Activated CD8-positive, alpha-beta T cell treated with anti-CD3 and anti-CD28 coated beads, Interleukin-2, amount 10 ng/mL, durations not matched to agents 7 days and 5 days (primary cell): Measurements from ENCODE around the gene DOC2B. TPM values are rescaled to one million over a fixed set of nuclear protein-coding genes. Genes with fewer than 3 reads are reported as not detected.

Experiments
- ATAC-seq: fragments of 150-1000 bp; cut with Tn5 transposase; one replicate; pipeline ENCODE4 v1.10.0; 2021; ENCODE audit warnings: moderate library complexity
- CTCF ChIA-PET: fragments of 350-600 bp; sonication (Branson Sonifier 250); formaldehyde crosslinking; loops from one replicate; lab custom pipeline; 2021; ENCODE audit warnings: antibody characterized with exemption; lab: Charles Lee
- POLR2A ChIA-PET: fragments of 350-600 bp; sonication (Branson Sonifier 250); formaldehyde crosslinking; loops from one replicate; lab custom pipeline; 2021; ENCODE audit warnings: antibody characterized with exemption; lab: Charles Lee
- DNase-seq: peaks from one replicate; pipeline ENCODE4 v3.0.0-alpha.2; 2020
- H3K27ac Mint-ChIP-seq: one replicate; pipeline ENCODE4 v1.8.0; 2021; ENCODE audit warnings: mild to moderate bottlenecking, mixed read lengths
- H3K27me3 Mint-ChIP-seq: one replicate; pipeline ENCODE4 v1.8.0; 2021; ENCODE audit warnings: low read depth, mixed read lengths
- H3K36me3 Mint-ChIP-seq: one replicate; pipeline ENCODE4 v1.8.0; 2021; ENCODE audit warnings: low read depth, mixed read lengths
- H3K4me1 Mint-ChIP-seq: one replicate; pipeline ENCODE4 v1.8.0; 2021; ENCODE audit warnings: low read depth, mixed read lengths
- H3K4me3 Mint-ChIP-seq: one replicate; pipeline ENCODE4 v1.8.0; 2021; ENCODE audit warnings: mild to moderate bottlenecking, mixed read lengths
- H3K9me3 Mint-ChIP-seq: one replicate; pipeline ENCODE4 v1.8.0; 2022; ENCODE audit warnings: mixed read lengths; ENCODE audit not compliant: insufficient read depth
- total RNA-seq, 2 experiments: library from RNA; stranded (reverse); gene quantifications; one replicate each; pipeline ENCODE4 v1.2.3, GENCODE V29; 2021

DOC2B gene
- total RNA-seq, 2 experiments from 2014 or later: not detected

GRCh38 chr17:152860-153420 lies 28.5 kb downstream of the DOC2B start:
- POLR2A ChIA-PET: interaction anchor here (0.9 kb wide), 1 partner anchor 23 kb away, joined by 3 read pairs; no protein-coding TSS in a partner anchor
- Mint-ChIP-seq H3K27ac (no peak overlapping the region), H3K4me3 (no peak overlapping the region), H3K4me1 (no peaks in the 10 kb centered on the region), H3K9me3 (no peaks in the 10 kb centered on the region), H3K27me3 (no peaks in the 10 kb centered on the region), H3K36me3 (no peaks in the 10 kb centered on the region)
- ATAC-seq (no peak), DNase-seq (no peak)
- CTCF ChIA-PET: no interaction called here

GRCh38 chr17:151886-152859 lies 29.3 kb downstream of the DOC2B start:
- Mint-ChIP-seq H3K27me3 (no peaks in the 10 kb centered on the region), H3K36me3 (no peaks in the 10 kb centered on the region), H3K27ac (no peak overlapping the region), H3K4me1 (no peaks in the 10 kb centered on the region), H3K9me3 (no peaks in the 10 kb centered on the region), H3K4me3 (no peak overlapping the region)
- ChIA-PET CTCF (no interaction called here), POLR2A (interaction anchor here (0.9 kb wide), 1 partner anchor 23 kb away, joined by 3 read pairs; no protein-coding TSS in a partner anchor)
- DNase-seq: no peak
- ATAC-seq: no peak

GRCh38 chr17:151004-151403 lies 30.4 kb downstream of the DOC2B start:
- Mint-ChIP-seq H3K27ac (no peak overlapping the region), H3K4me1 (no peaks in the 10 kb centered on the region), H3K27me3 (no peaks in the 10 kb centered on the region), H3K36me3 (no peaks in the 10 kb centered on the region), H3K9me3 (no peaks in the 10 kb centered on the region), H3K4me3 (no peak overlapping the region)
- DNase-seq: no peak
- POLR2A ChIA-PET: no interaction called here
- no peak for ATAC-seq
- CTCF ChIA-PET: no interaction called here

DNA sequence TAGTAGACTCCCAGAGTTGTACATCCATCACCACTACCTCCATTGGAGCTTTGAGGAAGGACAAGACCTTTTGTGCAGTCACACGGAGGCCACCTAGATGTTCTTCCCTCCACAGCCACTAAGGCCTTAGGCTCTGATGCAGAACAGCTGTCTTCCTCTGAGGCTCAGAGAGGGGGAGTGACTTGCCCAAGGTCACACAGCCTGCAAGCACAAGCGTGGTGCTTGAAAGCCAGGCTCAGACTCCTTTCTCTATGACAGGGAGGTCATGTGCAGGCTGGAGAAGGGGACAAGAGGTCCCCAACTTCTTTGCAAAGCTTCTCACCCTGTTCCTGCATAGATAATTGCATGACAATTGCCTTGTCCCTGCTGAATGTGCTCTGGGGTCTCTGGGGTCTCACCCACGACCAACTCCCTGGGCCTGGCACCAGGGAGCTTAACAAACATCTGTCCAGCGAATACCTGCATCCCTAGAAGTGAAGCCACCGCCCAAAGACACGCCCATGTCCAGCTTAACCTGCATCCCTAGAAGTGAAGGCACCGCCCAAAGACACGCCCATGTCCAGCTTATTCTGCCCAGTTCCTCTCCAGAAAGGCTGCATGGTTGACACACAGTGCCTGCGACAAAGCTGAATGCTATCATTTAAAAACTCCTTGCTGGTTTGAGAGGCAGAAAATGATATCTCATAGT lies 31.4 kb downstream of the DOC2B start:
- no peak for DNase-seq
- no peaks in the 10 kb centered on the region for H3K27me3 Mint-ChIP-seq
- POLR2A ChIA-PET: interaction anchor here (0.6 kb wide), 1 partner anchor 592 kb away, joined by 3 read pairs; no protein-coding TSS in a partner anchor
- no peak overlapping the region for H3K27ac Mint-ChIP-seq
- no peak overlapping the region for H3K4me3 Mint-ChIP-seq
- no peaks in the 10 kb centered on the region for H3K36me3 Mint-ChIP-seq
- H3K9me3 Mint-ChIP-seq: no peaks in the 10 kb centered on the region
- no peak for ATAC-seq
- CTCF ChIA-PET: interaction anchor here (1.6 kb wide), 1 partner anchor 831 kb away, joined by 4 read pairs; no protein-coding TSS in a partner anchor
- H3K4me1 Mint-ChIP-seq: no peaks in the 10 kb centered on the region

DNA sequence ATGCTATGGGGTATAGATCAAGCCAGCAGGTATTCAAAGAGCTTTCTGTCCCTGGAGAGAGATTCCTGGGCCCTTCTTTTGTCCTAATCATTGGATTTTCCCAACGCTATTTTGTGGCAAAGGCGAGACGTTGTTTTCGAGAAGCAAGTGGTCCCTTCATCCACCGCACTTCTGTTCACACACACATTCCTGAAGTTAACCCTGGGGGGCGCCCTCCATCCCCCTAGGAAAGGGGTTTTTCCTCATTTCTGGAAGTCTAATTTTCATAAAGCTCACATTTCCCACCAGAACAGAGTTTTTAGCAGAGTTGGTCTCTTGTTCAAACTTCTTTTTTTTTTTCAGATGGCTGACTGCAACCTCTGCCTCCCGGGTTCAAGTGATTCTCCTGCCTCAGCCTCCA lies 32.2 kb downstream of the DOC2B start:
- H3K27ac Mint-ChIP-seq: no peak overlapping the region
- DNase-seq (no peak), ATAC-seq (no peak)
- no peaks in the 10 kb centered on the region for H3K36me3 Mint-ChIP-seq
- H3K4me3 Mint-ChIP-seq: no peak overlapping the region
- no peaks in the 10 kb centered on the region for H3K27me3 Mint-ChIP-seq
- ChIA-PET POLR2A (interaction anchor here (0.6 kb wide), 1 partner anchor 593 kb away, joined by 3 read pairs; no protein-coding TSS in a partner anchor), CTCF (interaction anchor here (1.6 kb wide), 1 partner anchor 832 kb away, joined by 4 read pairs; no protein-coding TSS in a partner anchor)
- H3K4me1 Mint-ChIP-seq: no peaks in the 10 kb centered on the region
- no peaks in the 10 kb centered on the region for H3K9me3 Mint-ChIP-seq

GRCh38 chr17:148757-149156 lies 32.7 kb downstream of the DOC2B start:
- no peak for DNase-seq
- CTCF ChIA-PET: interaction anchor here (1.6 kb wide), 1 partner anchor 832 kb away, joined by 4 read pairs; no protein-coding TSS in a partner anchor
- Mint-ChIP-seq H3K4me1 (no peaks in the 10 kb centered on the region), H3K27me3 (no peaks in the 10 kb centered on the region), H3K9me3 (no peaks in the 10 kb centered on the region), H3K36me3 (no peaks in the 10 kb centered on the region), H3K27ac (no peak overlapping the region), H3K4me3 (no peak overlapping the region)
- POLR2A ChIA-PET: no interaction called here
- no peak for ATAC-seq

DNA sequence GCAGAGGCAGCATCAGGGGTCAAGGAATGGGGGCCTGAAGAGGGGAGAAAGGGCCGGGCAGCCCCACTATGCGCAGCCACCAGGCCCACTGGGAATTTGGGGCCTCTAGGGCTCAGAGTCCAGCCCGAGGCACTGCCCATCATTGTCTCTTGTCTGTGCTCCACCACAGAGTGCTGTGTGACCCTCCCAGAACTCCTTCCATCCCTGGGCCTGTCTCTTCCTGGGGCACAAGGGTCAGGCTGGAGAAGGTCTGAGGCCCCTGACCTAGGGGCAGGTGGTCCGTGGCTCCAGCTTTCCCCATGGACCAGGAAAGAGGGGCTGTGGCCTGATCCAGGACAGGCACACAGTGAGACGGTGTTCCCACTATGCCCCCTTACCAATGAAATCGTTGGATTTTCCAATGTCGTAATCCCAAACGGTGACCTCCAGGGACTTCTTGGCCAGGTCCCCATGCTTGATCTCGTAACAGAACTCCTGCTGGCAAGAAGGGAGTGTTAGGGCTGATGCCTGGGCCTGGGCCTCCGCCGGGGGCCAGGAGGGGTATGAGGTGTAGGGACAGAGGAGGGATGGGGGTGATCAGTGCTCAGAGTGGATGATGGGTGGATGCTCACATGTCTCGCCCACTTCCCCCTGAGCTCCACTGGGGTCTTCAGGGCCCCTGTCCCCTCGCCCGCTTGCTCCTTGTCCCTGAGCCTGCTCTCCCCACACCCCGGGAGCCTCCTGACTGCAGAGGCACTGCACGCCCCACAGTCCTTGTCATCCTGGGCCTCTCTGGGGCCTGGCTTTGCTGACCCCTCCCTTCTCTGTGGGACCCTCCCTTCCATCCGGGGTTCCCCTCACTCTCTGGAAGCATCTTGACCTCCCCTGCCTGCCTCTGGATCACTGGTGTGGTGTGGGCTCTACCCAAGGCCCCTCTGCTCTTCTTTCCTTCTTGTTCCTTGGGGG lies 33.4 kb downstream of the DOC2B start:
- Mint-ChIP-seq H3K27ac (no peak overlapping the region), H3K4me1 (no peaks in the 10 kb centered on the region), H3K36me3 (no peaks in the 10 kb centered on the region), H3K9me3 (no peaks in the 10 kb centered on the region), H3K4me3 (no peak overlapping the region), H3K27me3 (no peaks in the 10 kb centered on the region)
- DNase-seq (no peak), ATAC-seq (no peak)
- ChIA-PET CTCF (no interaction called here), POLR2A (no interaction called here)

- ChIA-PET POLR2A (no interaction called here), CTCF (no interaction called here)
- Mint-ChIP-seq H3K9me3 (no peaks in the 10 kb centered on the region), H3K36me3 (no peaks in the 10 kb centered on the region), H3K27me3 (peaks cover 1% of the 10 kb centered on the region), H3K4me1 (no peaks in the 10 kb centered on the region), H3K27ac (no peak overlapping the region), H3K4me3 (no peak overlapping the region)
- ATAC-seq (no peak), DNase-seq (no peak)
Measured at GRCh38 chr17:146983-147761, 34.3 kb downstream of the DOC2B start.

- H3K27me3 Mint-ChIP-seq: peaks cover 2% of the 10 kb centered on the region
- no peaks in the 10 kb centered on the region for H3K4me1 Mint-ChIP-seq
- no peak overlapping the region for H3K27ac Mint-ChIP-seq
- DNase-seq (no peak), ATAC-seq (no peak)
- no peaks in the 10 kb centered on the region for H3K36me3 Mint-ChIP-seq
- ChIA-PET POLR2A (no interaction called here), CTCF (no interaction called here)
- H3K9me3 Mint-ChIP-seq: no peaks in the 10 kb centered on the region
- no peak overlapping the region for H3K4me3 Mint-ChIP-seq
Measured at GRCh38 chr17:146546-146945, 34.9 kb downstream of the DOC2B start.

- CTCF ChIA-PET: interaction anchor here (0.7 to 1.9 kb wide), 2 partner anchors 555 to 835 kb away, joined by 3 to 5 read pairs; no protein-coding TSS in a partner anchor
- Mint-ChIP-seq H3K4me1 (no peaks in the 10 kb centered on the region), H3K4me3 (no peak overlapping the region), H3K27ac (no peak overlapping the region), H3K36me3 (no peaks in the 10 kb centered on the region), H3K27me3 (peaks cover 2% of the 10 kb centered on the region), H3K9me3 (no peaks in the 10 kb centered on the region)
- ATAC-seq (no peak), DNase-seq (peak; percentile 17)
- POLR2A ChIA-PET: interaction anchor here (0.5 kb wide), 1 partner anchor 240 kb away, joined by 3 read pairs; no protein-coding TSS in a partner anchor
Measured at GRCh38 chr17:145671-146541, 35.5 kb downstream of the DOC2B start.
